RPMI7951 (cell line): ENCODE data around the gene MUC21. TPM values are rescaled to one million over a fixed set of nuclear protein-coding genes. Genes with fewer than 3 reads are reported as not detected.

Experiments
- DNase-seq: peaks from one replicate; pipeline ENCODE4 v3.0.0-alpha.2; 2012; ENCODE audit warnings: low read depth
- total RNA-seq: library from RNA; depleted of rRNA; stranded (reverse); fragments of >200 nt; shearing (Covaris generic); gene quantifications from 2 replicates; pipeline ENCODE4 v1.2.3, GENCODE V29; 2014; rRNA removed

MUC21 gene
- total RNA-seq: not detected in 2 replicates

DNA sequence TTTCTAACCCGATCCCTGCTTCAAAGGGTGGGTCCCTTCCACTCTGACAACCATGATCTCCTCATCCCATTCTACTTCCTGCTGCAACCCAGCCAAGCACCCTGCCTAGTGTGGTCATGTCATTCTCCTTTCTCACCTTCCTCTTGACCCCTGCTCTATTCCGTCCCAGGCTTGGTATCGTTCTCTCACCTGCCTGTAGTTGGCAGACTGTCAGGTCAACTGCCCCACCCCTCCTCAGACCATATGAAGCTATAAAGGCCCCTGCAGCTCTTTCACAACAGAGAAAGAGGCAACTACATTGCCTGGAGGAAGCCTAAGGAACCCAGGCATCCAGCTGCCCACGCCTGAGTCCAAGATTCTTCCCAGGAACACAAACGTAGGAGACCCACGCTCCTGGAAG, at the start of gene MUC21:
Gene MUC21, plus strand, starts transcription at position 280 of the 400 bp plus-strand sequence. CDS start 241 bp downstream, outside the sequence.
- DNase-seq: no peak

DNA sequence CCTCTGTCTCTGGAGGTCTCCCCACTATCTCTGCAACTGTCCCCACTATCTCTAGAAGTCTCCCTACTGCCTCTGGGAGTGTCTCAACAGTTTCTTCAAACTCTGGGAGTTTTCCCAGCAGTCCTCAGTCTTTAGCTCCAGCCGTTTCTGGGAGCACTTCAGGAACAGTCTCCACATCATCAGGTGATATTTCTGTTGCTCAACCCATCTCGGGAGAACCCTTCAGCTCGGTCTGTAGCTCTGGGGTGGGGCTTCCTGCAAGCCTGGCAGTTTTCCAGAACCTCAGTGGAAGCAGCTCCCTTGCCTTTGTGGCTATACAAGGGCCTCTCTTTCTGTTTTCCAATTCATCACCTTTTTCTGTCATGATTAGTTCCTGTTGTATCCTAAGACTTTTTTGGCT, 48.5 kb upstream of the MUC21 start:
- DNase-seq: no peak

- no peak for DNase-seq
These were observed 46.3 kb upstream of the MUC21 start for GRCh38 chr6:30937265-30937664.

GRCh38 chr6:30938730-30939129, 44.8 kb upstream of the MUC21 start:
- no peak for DNase-seq

GRCh38 chr6:30939473-30939872, 44.0 kb upstream of the MUC21 start:
- no peak for DNase-seq

- no peak for DNase-seq
These were observed 43.0 kb upstream of the MUC21 start, which contains the start of gene MUCL3 for GRCh38 chr6:30940361-30940986. Gene MUCL3 (plus strand): TSS chr6:30940973. CDS start chr6:30941000, 27 bp downstream.

DNA sequence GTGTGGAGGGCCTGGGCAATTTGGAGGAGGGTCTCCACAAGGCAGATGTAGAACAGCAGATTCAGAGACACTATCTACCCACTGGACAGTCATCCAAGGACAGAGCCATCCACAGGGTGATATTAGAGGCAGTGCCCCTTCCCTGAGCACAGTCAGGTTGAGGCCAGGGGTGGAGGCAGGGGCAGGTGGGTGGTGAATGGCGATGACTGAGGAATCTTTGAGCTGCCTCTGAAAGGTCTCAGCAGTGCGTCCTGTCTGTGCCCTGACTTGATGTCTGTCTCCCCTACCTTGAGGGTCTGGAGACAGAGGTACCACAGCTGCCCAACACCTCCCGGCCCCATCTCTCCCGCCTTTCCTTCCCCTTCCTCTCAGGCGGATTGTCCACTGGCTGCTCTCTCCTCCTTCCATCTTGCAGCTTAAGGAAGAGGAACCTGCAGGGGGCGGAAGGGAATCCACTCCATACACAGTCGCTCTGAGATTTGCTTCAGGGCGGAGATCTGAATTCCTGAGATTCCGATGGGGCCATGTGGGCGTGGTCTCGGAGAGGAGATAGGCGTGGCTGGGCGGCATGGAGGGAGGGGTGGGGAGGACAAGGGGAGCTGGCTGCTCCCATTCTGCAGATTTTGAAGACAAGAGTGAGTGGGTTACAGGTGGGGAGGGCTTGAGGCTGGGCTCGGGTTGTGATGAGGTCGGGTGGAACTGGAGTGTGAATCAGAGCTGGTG, 41.0 kb upstream of the MUC21 start:
- peak; percentile 84 for DNase-seq

- no peak for DNase-seq
These were observed 39.5 kb upstream of the MUC21 start for GRCh38 chr6:30944051-30944450.

GRCh38 chr6:30945281-30945680, 38.2 kb upstream of the MUC21 start:
- DNase-seq: no peak

- DNase-seq: no peak
These were observed 36.3 kb upstream of the MUC21 start for GRCh38 chr6:30947231-30947630.

DNA sequence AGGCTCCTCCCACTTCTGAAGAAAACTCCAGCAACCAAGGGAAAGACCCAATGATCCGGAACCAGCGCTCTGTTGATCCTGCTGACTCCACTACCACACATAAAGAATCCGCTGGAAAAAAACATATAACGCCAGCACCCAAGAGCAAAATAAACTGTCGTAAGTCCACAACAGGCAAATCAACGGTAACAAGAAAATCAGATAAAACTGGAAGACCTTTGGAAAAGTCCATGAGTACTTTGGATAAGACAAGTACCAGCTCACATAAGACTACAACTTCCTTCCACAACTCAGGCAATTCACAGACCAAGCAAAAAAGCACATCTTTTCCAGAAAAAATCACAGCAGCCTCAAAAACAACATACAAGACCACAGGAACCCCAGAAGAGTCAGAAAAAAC, 34.7 kb upstream of the MUC21 start:
- no peak for DNase-seq

DNA sequence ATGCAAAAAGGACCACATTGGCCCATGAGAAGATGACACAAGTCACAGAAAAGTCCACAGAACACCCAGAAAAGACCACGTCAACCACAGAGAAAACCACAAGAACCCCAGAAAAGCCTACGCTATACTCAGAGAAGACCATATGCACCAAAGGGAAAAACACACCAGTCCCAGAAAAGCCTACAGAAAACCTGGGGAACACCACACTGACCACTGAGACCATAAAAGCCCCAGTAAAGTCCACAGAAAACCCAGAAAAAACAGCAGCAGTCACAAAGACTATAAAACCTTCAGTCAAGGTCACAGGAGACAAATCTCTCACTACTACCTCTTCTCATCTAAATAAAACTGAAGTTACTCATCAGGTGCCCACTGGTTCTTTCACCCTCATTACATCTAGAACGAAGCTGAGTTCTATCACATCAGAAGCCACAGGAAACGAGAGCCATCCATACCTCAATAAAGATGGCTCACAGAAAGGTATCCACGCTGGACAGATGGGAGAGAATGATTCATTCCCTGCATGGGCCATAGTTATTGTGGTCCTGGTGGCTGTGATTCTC, 31.5 kb upstream of the MUC21 start:
- no peak for DNase-seq

GRCh38 chr6:30954631-30955366, 28.7 kb upstream of the MUC21 start:
- DNase-seq: no peak

- DNase-seq: peak; percentile 46
These were observed 28.0 kb upstream of the MUC21 start for GRCh38 chr6:30955367-30956042.

- no peak for DNase-seq
These were observed 25.8 kb upstream of the MUC21 start for GRCh38 chr6:30957716-30958115.

DNA sequence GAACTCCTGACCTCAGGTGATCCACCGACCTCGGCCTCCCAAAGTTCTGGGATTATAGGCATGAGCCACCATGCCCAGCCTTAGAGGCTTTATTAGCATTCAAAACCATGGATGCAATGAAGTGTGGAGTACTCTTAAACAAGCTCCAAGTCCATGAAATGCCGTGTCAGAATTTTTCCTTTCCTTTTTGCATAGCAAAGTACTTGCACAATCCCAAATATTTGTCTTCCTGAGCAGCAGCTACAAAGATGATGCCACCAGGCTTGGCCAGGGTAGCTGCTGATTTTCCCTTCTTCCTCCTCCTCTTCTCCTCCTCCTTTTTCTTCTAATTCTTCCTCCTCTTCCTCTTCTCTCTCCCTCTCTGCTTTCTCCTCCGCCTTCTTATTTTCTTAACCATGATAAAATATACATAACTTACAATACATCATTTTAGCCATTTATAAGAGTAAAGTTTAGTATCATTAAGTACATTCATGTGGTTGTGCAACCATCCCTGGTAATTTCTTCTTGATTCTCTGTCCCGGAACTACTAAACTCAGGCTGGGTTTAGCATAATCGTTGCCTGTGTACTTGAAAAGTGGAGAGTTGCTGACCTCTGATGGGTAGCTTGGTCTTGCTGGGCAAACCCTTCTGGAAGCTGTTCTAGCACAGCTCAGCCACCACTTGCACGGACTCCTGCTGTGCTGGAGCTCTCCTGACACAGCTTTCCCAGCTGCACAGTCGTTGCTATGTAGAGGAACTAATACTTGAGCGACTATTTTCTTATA, 22.4 kb upstream of the MUC21 start:
- DNase-seq: no peak

DNA sequence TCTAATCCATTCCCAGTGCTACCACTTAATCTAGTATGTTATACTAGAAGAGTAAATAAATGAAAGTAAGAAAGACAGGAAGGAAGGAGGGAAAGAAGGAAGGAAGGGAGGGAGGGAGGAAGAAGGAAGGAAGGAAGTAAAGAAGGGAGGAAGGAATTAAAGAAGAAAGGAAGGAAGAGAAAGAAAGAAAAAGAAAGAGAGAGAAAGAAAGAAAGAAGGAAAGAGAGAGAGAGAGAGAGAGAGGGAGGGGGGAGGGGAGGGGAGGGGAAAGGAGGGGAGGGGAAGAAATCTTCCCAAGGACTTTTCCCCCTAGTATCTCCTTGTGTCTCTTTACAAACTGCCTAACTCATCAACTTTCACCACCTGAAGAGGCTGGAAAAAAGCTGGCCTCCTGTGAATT, 20.8 kb upstream of the MUC21 start:
- DNase-seq: no peak

GRCh38 chr6:30963641-30964040, 19.9 kb upstream of the MUC21 start:
- peak; percentile 43 for DNase-seq

- DNase-seq: peak; percentile 44
These were observed 19.4 kb upstream of the MUC21 start for GRCh38 chr6:30964075-30964474.

- no peak for DNase-seq
These were observed 18.3 kb upstream of the MUC21 start for GRCh38 chr6:30965140-30965601.

- no peak for DNase-seq
These were observed 17.4 kb upstream of the MUC21 start for GRCh38 chr6:30966154-30966553.
